ENCODE results near the gene SLC34A1.

SLC34A1 gene

DNA sequence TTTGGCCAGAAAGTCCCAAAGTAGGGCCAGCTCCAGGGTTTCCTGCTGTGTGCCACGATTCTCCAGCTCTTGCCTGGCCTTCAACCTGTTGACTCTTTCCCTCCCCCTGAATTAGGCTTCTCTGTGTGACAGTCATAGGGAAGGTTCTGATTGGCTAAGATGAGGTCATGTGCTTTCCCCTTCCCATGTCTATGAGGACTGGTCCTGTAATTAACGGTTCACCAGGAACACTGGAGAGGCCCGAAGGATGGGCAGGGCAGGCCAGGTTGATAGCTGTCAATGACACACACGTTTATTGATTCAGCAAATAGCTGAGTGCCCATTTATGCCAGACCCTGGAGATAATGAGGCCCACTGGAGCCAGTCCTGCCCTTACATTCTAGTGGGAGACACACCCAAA lies 53.4 kb downstream of the SLC34A1 start:
- DNase-seq, result no peak
- TF ChIP-seq POLR2A (IDR thresholded peaks at IDR 0.05; ENCODE audit: low read length) (no peak), GATA1 (IDR thresholded peaks at IDR 0.05; ENCODE audit: low read depth, low read length) (no peak)

DNA sequence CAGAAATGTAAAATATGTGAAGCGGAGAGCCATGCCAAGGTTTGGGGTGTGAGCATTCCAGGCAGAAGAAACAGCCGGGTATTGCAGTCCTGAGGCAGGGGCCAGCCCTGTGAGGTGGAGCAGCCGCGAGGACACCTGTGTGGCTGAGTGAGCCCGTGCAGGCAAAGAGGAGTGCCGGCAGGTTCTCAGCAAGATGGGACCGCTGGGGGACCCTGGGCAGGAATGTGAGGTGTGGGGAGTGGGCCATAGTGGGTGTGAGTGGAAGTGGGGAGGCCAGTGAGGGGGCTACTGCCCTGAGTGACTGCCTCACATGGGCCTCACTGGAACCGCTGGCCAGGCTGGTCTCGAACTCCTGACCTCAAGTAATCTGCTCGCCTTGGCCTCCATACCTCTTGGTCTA lies 54.2 kb downstream of the SLC34A1 start:
- DNase-seq, result no peak
- TF ChIP-seq POLR2A (IDR thresholded peaks at IDR 0.05; ENCODE audit: low read length), result no peak
- TF ChIP-seq GATA1 (IDR thresholded peaks at IDR 0.05; ENCODE audit: low read depth, low read length), result no peak

DNA sequence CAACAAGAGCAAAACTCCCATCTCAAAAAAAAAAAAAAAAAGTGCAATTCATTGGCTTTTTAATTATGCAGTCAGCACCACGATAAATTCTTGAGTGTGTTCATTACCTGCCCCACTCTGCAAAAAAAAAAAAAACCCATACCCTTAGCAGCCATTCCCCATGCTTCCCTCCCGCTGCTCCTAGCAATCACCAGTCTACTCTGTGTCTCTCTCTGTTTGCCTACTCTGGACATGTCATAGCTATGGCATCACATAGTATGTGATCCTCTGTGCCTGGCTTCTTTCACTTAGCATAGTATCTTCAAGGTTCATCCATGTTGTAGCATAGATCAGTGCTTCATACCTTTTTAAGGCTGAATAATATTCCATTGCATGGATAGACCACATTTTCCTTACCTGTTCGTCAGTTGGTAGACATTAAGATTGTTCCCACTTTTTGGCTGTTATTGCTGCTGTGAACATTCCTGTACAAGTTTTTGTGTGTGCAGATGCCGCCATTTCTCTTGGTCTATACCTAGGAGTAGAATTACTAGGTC lies 55.4 kb downstream of the SLC34A1 start:
- DNase-seq, result no peak
- TF ChIP-seq GATA1 (IDR thresholded peaks at IDR 0.05; ENCODE audit: low read depth, low read length), result no peak
- no peak for TF ChIP-seq POLR2A (IDR thresholded peaks at IDR 0.05; ENCODE audit: low read length)

DNA sequence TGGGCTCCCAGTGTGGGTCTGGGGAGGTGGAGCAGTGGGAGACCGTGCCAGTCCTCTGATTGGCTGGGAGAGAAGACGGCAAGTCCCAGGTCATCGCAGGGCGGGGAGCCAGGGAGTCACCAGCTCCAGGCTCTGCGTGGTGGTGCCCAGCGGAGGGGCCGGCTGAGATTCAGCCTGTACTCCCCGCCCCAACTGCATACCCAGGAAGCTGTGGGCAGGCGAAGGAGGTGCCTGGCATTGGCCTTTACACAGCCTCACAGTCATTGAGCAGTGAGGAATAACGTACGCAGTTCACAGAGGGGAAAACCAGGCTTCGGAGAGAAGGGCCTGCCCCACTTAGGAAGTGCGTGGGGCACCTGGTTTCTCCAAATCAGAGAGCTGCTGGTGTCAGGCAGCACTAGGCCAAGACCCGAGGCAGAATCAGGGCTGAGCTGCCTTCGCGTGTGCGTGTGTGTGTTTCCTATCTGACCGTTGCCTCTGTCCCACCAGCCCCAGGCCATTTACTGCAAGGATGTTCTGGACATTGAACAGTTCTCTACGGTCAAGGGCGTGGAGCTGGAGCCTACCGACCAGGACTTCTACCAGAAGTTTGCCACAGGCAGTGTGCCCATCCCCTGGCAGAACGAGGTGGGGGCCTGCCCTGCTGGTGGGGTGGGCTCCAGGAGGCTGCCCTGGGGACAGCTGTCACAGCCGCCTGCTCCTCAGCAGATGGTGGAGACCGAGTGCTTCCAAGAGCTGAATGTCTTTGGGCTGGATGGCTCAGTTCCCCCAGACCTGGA lies 56.2 kb downstream of the SLC34A1 start:
- no peak for TF ChIP-seq POLR2A (IDR thresholded peaks at IDR 0.05; ENCODE audit: low read length)
- TF ChIP-seq GATA1 (IDR thresholded peaks at IDR 0.05; ENCODE audit: low read depth, low read length), result no peak
- no peak for DNase-seq

DNA sequence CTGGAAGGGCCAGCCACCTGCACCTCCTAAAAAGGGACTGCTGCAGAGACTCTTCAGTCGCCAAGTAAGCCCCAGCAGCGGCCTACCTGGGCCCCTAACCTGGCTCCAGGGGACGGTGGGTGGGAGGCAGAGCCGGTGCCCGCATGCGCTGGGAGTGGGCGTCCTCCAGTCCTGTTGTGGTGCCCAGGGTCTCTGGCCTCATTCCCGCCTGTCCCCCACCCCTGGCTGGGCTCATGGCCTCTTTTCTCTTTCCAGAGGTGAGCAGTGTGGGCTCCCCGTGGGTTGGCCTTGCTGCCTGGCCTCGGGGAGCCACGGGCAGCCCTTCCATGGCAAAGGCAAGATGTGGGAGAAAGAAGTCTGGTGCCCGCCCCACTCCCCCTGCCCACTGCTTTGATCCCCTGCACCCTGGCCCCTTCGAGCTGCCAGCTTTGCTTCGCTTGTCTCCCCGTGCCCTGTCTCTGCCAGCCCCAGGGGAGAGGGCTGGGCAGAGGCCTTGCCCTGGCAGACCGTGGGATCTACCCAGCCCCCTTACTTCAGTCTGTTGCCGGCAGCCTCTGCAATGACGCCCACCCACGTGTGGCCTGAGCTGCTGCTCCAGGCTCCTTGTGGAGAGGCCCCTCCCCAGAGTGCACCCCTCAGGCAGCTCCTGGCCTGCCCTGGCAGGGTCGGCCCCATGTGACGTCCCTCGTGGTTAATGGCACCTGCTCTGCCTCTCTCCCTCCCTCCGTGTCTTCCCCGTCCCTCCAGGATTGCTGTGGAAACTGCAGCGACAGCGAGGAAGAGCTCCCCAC lies 57.0 kb downstream of the SLC34A1 start:
- no peak for TF ChIP-seq POLR2A (IDR thresholded peaks at IDR 0.05; ENCODE audit: low read length)
- no peak for TF ChIP-seq GATA1 (IDR thresholded peaks at IDR 0.05; ENCODE audit: low read depth, low read length)
- no peak for DNase-seq

DNA sequence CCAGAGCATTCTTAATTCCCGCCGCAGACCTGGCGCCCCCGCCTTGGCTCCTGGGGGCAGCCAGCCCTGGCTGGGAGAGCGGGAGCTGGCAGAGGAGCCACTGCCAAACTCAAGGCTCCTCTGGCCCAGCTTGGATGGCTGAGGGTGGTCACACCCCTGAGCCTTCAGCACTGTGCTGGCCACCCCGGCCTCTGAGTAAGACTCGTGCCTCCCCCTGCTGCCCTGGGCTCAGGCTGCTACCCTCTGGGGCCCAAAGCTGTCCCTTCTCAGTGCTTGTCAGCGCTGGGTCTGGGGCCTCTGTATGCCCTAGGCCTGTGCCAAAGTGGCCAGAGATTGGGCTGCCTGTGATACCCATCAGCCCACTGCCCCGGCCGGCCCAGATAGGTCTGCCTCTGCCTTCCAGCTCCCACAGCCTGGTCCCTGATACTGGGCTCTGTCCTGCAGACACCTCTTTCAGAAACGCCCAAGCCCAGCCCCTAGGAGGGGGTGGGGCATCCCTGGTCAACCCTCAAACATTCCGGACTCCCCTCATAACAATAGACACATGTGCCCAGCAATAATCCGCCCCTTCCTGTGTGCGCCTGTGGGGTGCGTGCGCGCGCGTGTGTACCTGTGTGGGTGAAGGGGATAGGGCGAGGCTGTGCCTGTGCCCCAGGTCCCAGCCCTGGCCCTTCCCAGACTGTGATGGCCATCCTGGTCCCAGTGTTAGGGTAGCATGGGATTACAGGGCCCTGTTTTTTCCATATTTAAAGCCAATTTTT lies 58.0 kb downstream of the SLC34A1 start:
- TF ChIP-seq POLR2A (IDR thresholded peaks at IDR 0.05; ENCODE audit: low read length), result no peak
- TF ChIP-seq GATA1 (IDR thresholded peaks at IDR 0.05; ENCODE audit: low read depth, low read length), result no peak
- no peak for DNase-seq

DNA sequence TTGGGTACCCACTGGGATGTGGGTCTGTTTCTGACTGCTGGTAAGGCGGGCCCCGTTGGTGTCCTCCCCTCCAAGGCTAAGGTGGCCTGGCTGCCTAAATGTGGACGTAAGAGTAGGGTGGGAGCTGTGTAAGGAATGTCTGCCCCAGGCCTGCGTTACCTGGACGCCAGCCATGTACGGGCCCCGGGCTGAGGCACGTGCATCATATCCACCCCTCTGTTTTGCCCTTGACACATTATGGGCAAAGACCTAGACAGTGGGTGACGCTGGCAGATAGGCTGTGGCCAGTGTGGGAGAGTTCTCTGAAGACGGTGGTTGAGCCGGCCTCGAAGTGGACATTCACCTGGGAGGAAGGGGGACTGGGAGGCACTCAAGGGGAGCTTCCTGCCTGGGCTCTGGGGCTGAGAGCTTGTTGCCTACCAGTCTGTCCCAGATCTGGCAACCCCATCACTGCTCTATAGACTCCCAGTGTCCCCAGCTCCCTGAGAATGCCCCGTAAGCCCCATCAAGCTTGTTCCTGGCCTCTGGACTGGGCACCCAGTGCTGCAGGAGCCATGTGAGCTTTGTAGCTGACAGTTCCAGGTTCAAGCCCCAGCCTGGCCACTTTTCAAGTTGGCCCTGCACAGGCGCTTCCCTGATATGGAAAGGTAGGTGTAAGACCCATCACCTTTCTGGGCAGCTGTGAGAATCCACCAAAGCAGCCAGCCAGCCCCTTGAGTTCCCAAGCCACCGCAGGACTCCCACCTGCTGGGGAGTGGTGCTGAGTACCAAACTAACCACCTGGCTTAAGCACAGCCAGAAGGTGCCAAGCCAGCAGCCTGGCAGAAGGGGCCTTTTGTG lies 59.1 kb downstream of the SLC34A1 start:
- TF ChIP-seq GATA1 (IDR thresholded peaks at IDR 0.05; ENCODE audit: low read depth, low read length) (no peak), POLR2A (IDR thresholded peaks at IDR 0.05; ENCODE audit: low read length) (no peak)
- no peak for DNase-seq

DNA sequence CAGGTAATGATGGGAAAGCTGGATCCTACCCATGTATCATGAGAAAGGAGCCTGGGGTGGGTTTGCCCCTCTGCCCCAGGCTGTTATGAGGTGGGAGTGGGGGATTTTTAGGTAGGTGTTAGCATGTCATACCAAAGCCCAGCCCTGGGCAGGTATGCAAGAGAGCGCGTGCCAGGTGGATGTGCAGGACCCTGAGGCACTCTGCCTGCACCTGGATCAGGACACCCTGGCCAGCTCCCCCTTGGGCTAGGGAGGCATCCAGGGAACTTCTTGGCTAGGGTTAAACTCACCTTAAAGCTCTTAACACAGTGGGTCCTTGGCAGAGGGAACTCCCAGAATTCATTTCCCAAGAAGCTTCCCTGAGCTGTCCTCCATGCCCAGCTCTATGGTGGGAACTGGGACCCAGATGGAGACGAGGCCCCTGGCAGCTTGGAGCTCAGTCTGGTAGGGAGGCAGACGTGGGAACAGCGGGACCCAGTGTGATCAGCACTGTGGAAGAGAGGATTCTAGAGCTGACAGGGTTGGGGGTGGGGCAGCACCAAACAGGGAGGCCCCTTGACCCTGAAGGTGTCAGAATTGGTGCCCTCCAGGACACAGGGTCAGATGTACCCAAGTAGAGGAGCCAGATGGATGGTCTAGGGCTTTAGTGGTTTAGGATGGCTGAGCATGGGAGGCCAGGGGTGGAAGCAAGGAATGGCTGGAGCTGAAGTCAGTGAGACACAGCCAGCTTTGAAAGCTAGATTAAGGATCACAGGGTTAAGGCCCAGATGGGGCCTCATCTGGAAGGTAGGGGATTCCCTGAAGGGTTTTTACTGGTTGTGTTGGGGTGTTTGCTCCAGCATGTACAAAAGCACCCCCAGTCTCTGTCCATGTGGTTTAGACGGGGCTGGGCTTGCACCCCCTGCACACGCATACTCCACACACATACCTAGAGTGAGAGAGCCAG lies 60.1 kb downstream of the SLC34A1 start:
- TF ChIP-seq GATA1 (IDR thresholded peaks at IDR 0.05; ENCODE audit: low read depth, low read length) (no peak), POLR2A (IDR thresholded peaks at IDR 0.05; ENCODE audit: low read length) (peak; percentile 45)
- no peak for DNase-seq

DNA sequence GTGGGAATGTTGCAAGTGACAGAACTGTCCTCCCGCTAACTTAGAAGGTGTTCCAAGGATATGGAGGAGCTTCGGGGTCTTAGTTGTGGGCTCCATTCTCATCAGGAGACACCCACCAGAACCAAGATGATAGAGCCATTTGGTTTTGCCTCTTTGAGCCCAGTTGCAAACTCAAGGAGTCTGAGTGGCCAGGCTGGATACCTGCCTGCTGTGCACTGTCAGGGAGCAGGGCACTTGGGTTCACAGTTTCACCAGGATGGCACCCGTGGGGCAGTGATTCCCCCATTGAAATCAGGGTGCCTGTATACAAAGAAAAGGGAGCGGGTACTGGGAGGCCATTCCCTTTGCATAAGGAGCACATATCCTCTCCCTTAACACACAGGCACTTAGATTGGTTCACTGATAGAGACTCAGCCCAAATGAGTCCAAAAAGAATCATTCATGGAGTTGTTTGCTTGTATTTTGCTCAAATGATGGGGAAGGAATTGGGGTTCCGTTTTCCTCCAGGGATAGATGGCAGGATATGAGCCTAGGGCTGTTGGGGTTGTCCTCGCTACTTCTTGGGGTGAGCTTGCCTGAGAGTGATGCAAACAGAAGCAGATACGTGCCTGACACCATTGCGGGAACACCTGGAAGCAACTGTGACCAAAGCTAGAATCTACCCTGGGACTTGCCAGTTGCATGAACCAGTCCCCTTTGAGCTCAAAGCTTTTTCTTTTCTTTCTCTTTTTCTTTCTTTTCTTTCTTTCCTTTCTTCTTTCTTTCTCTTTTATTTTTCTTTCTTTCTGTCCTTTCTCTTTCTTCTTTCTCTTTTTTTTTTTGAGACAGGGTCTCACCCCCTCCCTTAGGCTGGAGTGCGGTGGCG lies 61.0 kb downstream of the SLC34A1 start:
- peak; percentile 10 for TF ChIP-seq POLR2A (IDR thresholded peaks at IDR 0.05; ENCODE audit: low read length)
- TF ChIP-seq GATA1 (IDR thresholded peaks at IDR 0.05; ENCODE audit: low read depth, low read length), result no peak
- DNase-seq, result no peak

DNA sequence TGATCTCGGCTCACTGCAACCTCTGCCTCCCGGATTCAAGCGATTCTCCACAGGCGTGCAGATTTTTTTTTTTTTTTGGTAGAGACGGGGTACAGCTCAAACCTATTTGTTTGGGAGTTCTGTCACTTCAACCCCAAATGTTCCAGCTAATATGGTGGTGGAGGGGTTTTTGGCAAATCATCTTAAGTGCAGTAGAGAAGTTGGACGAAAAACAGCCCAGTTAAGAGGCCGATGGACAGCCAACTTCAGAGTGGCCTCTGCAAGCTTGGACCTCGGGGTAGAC lies 61.6 kb downstream of the SLC34A1 start:
- DNase-seq, result no peak
- TF ChIP-seq POLR2A (IDR thresholded peaks at IDR 0.05; ENCODE audit: low read length) (no peak), GATA1 (IDR thresholded peaks at IDR 0.05; ENCODE audit: low read depth, low read length) (no peak)
